T-helper 2 cell treated with Interferon-gamma antibody and Interleukin-4, amounts not matched to agents 5 μg/mL and 100 μg/mL, for 36 hours (primary cell): Measurements from ENCODE around the gene CPEB4.

Source experiments
- DNase-seq: peaks from one replicate; pipeline ENCODE4 v3.0.0; 2021; ENCODE audit warnings: low spot score
- H3K27ac Mint-ChIP-seq: one replicate; pipeline ENCODE4 v1.8.0; 2021; ENCODE audit warnings: mild to moderate bottlenecking, mixed read lengths
- H3K27me3 Mint-ChIP-seq: one replicate; pipeline ENCODE4 v1.8.0; 2021; ENCODE audit warnings: low read depth, mixed read lengths
- H3K36me3 Mint-ChIP-seq: one replicate; pipeline ENCODE4 v1.8.0; 2021; ENCODE audit warnings: low read depth, mixed read lengths
- H3K4me1 Mint-ChIP-seq: one replicate; pipeline ENCODE4 v1.8.0; 2021; ENCODE audit warnings: low read depth, mixed read lengths
- H3K4me3 Mint-ChIP-seq: one replicate; pipeline ENCODE4 v1.8.0; 2022; ENCODE audit warnings: mild to moderate bottlenecking, moderate library complexity, mixed read lengths
- H3K9me3 Mint-ChIP-seq: one replicate; pipeline ENCODE4 v1.8.0; 2021; ENCODE audit warnings: mixed read lengths

The CPEB4 gene

DNA sequence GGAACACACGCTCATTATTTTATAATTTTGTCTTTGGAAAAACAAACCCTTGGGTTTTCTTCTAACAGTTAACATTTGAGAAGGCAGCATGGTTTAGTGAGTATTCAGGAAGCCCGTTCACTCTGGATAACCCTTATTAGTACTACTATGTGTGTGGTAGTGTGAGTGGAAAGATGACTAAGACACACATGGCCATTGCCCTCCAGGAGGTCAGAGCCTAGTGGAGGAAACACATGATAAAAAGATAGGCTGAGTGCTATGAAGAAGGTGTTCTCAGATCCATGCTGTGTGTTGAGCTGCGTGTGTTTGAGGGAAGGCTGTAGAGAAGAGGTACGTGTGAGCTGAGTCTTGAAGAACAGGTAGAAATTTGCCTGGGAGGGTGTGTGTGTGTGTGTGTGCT, 109.2 kb downstream of the CPEB4 start:
- Mint-ChIP-seq H3K4me1 (no peaks in the 10 kb centered on the region), H3K27ac (no peak overlapping the region), H3K9me3 (no peaks in the 10 kb centered on the region), H3K4me3 (no peak overlapping the region), H3K27me3 (peaks cover 10% of the 10 kb centered on the region), H3K36me3 (no peaks in the 10 kb centered on the region)
- no peak for DNase-seq

DNA sequence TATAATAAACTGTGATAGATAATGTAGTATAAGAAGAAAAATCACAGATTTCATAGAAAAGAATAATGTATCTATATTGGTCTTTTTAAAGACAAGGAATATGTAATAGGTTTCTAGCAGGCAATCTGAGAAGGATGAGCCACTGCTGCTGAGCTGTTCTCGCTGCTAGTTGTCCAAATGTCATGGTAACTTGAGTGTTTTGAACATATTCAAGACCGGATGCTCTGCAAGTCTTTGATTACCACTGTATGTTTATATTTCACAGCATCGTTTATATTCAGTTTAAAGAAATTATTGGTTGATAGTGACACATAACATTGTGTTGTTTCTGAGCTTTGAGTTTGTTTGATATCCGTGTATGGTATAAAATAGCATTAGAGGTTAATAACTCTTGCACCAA, 110.4 kb downstream of the CPEB4 start:
- Mint-ChIP-seq H3K36me3 (no peaks in the 10 kb centered on the region), H3K4me1 (no peaks in the 10 kb centered on the region), H3K9me3 (no peaks in the 10 kb centered on the region), H3K27me3 (peaks cover 12% of the 10 kb centered on the region), H3K27ac (no peak overlapping the region), H3K4me3 (no peak overlapping the region)
- no peak for DNase-seq

DNA sequence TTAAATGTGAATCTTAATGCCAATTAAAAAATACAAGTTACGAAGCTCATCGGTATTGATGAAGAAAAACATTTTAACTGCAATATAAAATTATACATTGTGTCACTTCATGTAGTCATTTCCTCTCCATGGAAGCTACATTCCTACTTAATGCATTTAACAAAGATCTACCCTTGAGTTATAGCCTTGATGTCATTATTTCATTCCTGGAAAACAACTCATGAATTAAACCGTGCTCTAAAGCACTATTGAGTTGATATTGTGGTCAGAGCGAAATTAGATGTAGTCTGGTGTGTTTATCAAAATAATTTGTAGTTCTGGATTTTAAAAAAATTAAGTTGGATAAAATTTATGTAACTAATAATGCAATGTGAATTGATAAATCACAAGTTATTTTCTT, 111.9 kb downstream of the CPEB4 start:
- H3K4me1 Mint-ChIP-seq: no peaks in the 10 kb centered on the region
- no peaks in the 10 kb centered on the region for H3K9me3 Mint-ChIP-seq
- H3K27ac Mint-ChIP-seq: no peak overlapping the region

DNA sequence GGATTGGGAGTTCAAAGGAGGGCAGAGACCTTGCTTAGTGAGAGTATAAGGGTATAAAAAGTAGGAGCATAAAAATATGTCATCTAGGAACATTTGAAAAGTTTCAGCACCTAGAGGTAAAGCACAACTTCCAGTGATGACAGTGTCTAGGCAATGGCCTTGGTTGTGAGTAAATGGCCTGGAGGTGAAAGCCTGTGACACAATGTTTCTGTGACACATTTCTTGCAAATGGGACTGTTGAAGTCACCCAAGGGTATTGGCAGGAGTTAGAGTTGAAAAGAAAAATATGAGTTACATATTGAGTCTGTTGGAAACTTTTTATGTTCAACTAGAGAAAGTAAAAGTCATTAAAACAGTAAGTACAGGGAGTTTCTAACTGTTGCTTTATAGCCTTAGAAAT, 115.6 kb downstream of the CPEB4 start:
- Mint-ChIP-seq H3K9me3 (no peaks in the 10 kb centered on the region), H3K36me3 (no peaks in the 10 kb centered on the region), H3K27ac (no peak overlapping the region), H3K4me3 (no peak overlapping the region), H3K4me1 (no peaks in the 10 kb centered on the region), H3K27me3 (peaks cover 10% of the 10 kb centered on the region)
- DNase-seq: no peak

More for the DNA sequence above, 111.9 kb downstream of the CPEB4 start:
- Mint-ChIP-seq H3K4me3 (no peak overlapping the region), H3K36me3 (no peaks in the 10 kb centered on the region), H3K27me3 (peaks cover 15% of the 10 kb centered on the region)
- DNase-seq: no peak

DNA sequence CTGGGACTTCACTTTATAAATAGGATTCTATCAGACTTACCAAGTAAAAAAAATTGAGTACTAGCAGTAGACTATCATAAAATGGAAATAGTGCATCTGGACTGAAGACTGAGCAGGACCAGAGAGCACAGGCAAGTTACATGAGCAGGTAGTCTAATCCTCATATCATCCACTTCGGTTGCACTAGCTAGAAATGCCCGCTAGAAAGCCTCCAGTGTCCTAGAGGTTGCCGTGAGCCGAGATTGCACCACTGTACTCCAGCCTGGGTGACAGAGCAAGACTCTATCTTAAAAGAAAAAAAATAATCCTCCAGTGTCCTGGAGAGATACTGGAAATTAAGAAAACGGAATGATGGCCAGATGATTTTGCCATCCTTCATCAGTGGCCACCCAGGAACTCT, 120.8 kb downstream of the CPEB4 start:
- no peaks in the 10 kb centered on the region for H3K4me1 Mint-ChIP-seq
- H3K27ac Mint-ChIP-seq: no peak overlapping the region
- no peak overlapping the region for H3K4me3 Mint-ChIP-seq
- H3K36me3 Mint-ChIP-seq: no peaks in the 10 kb centered on the region
- peaks cover 2% of the 10 kb centered on the region for H3K27me3 Mint-ChIP-seq
- no peaks in the 10 kb centered on the region for H3K9me3 Mint-ChIP-seq
- no peak for DNase-seq

DNA sequence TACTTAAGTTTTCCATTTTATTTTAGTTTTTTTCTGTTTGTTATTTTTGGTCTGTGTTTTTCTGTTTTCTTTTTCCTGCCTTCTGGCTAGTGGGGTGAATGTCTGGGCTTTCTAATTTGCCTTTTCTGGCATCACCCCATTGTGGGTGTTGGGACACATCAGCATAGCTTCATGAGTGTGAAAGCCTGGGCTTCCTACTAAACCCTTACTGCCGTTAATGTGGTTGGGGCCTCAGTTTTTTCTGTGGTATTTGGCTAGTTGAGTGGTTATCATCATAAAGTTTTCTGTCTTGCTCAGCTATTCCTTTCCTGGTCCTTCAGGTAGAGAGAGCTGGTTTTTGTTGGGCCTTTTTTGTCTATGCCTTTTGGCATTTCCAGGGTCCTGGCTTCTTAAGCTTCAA, 122.2 kb downstream of the CPEB4 start:
- H3K27me3 Mint-ChIP-seq: no peaks in the 10 kb centered on the region
- no peak for DNase-seq
- H3K27ac Mint-ChIP-seq: no peak overlapping the region
- no peaks in the 10 kb centered on the region for H3K36me3 Mint-ChIP-seq
- no peaks in the 10 kb centered on the region for H3K4me1 Mint-ChIP-seq
- H3K4me3 Mint-ChIP-seq: no peak overlapping the region
- H3K9me3 Mint-ChIP-seq: no peaks in the 10 kb centered on the region

DNA sequence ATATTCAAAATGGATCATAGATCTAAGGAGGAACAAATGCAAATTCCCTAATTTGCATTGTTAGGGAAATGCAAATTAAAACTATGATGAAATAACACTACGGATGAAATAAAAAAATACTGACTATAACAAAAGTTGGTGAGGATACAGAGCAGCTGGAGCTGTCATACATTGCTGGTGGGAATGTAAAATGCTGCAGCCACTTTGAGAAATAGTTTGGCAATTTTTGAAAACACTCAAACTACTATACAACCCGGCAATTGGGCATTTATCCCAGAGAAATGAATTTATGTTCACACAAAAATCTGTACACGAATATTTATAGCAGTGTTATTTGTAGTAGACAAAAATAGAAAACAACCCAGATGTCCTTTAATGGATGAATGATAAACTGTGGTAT, 123.3 kb downstream of the CPEB4 start:
- Mint-ChIP-seq H3K27me3 (no peaks in the 10 kb centered on the region), H3K27ac (no peak overlapping the region), H3K4me3 (no peak overlapping the region), H3K9me3 (no peaks in the 10 kb centered on the region), H3K36me3 (no peaks in the 10 kb centered on the region), H3K4me1 (no peaks in the 10 kb centered on the region)
- no peak for DNase-seq
